HG03025 (cell line): ENCODE data around the gene CAMSAP3.
"Not testable (repeated sequence)": the region's sequence is repeated elsewhere in the genome, so short reads cannot be mapped to it uniquely, and the experiment has no call there.

Source experiments
- ATAC-seq: cut with Tn5 transposase; IDR thresholded peaks from one replicate; pipeline ENCODE4 v1.9.1; 2021; ENCODE audit warnings: mild to moderate bottlenecking, moderate library complexity; ENCODE audit not compliant: unreplicated experiment, low FRiP score

CAMSAP3 gene

GRCh38 chr19:7643629-7644549 is 48.2 kb downstream of the CAMSAP3 start:
- not testable (repeated sequence) for ATAC-seq

DNA sequence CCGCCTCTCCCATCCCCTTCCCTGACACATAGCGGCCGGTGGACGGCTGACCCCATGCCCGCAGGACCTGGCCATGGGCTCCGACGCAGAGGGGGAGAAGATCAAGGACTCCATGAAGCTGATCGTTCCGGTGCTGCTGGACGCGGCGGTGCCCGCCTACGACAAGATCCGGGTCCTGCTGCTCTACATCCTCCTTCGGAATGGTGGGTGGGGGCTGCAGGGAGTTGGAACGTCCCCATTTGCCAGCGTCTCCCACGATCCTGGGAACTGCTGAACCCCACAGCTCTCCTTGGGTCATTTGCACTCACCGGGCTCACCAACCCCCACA is 48.9 kb downstream of the CAMSAP3 start:
- no peak for ATAC-seq

DNA sequence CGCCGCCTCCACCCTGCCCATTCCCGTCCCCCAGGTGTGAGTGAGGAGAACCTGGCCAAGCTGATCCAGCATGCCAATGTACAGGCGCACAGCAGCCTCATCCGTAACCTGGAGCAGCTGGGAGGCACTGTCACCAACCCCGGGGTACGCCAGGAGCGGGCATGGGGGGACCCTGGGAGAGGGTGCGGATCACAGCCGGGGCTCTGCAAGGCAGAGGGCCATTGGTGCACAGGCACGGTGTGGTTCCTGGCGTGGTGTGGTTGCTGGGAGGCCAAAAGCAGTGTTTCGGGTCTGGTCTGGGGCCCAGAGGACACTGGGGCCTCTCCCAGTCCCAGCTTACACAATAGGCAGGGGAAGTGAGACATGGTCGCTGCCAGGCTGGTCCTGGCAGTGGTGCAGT is 49.5 kb downstream of the CAMSAP3 start:
- no peak for ATAC-seq

- no peak for ATAC-seq
These were observed 50.2 kb downstream of the CAMSAP3 start for GRCh38 chr19:7645656-7646425.

DNA sequence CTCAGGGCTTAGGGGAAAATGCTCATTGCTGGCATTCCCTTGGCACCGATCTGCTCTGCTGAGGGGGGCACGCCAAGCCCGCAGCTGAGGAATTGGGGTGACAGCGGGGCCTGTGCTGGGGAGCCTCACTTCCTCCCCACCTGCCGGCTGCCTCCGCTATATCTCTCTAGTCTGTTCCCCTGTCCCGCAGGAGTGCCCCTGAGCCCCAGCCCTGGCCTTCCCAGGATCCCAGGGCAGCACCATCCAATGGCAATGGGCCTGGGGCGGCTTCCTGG is 50.7 kb downstream of the CAMSAP3 start:
- no peak for ATAC-seq

GRCh38 chr19:7647156-7647555 is 51.5 kb downstream of the CAMSAP3 start:
- no peak for ATAC-seq

DNA sequence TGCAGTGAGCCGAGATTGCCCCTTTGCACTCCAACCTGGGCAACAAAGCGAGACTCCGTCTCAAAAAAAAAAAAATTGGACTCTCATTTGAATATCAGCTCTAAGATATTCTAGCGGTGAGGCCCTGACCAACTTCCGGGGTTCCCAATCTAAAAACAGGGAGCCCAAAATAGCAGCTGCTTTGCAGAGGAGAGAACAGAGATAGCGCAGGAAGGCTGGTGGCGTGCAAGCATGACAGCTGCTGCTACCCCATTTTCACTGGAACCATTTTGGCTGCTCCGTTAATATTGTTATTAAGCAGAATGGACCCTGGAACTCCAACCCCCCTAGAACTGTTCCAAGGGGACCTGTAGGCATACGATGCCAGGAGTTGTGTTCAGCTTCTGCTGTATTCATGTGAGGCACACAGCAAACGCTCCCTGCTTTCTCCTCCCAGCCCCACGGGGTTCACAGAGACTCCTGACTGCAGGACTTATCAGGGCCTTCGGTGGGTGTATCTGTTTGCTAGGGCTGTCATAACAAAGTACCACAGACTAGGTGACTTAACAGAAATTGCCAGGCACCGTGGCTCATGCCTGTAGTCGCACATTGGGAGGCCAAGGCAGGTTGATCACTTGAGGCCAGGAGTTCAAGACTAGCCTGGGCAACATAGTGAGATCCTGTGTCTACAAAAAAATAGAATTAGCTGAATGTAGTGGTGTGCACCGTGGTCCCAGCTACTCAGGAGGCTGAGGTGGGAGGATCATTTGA is 52.8 kb downstream of the CAMSAP3 start:
- no peak for ATAC-seq

- ATAC-seq = no peak
These were observed 54.5 kb downstream of the CAMSAP3 start for GRCh38 chr19:7650148-7650547.

- no peak for ATAC-seq
These were observed 56.5 kb downstream of the CAMSAP3 start for GRCh38 chr19:7652061-7652641.

- no peak for ATAC-seq
These were observed 58.7 kb downstream of the CAMSAP3 start for GRCh38 chr19:7654401-7654800.

GRCh38 chr19:7655581-7655980 is 59.9 kb downstream of the CAMSAP3 start:
- no peak for ATAC-seq

- ATAC-seq = no peak
These were observed 61.6 kb downstream of the CAMSAP3 start for GRCh38 chr19:7657131-7657751.

DNA sequence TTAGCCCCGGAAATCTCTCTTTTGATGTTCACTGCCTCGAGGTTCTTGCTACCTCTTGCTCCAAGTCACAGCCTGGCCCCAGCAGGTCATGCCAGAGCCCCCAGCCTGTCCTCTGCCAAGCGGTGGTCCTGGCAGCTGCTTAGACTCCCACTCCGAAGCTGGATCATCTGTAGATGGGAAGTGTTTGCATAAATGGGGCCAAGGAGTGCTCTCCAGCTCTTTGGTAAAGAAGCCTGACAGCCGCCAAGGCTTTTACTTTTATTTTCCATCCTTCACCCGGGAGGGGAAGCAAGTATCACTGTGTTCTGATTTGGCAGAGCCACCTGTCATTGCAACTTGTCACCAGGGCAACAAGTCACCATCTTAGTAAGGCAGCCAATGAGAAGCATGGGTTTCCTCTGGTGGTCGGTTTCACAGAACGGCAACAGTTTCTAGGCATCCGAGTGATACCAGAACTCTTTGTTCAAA is 62.6 kb downstream of the CAMSAP3 start:
- ATAC-seq = no peak

DNA sequence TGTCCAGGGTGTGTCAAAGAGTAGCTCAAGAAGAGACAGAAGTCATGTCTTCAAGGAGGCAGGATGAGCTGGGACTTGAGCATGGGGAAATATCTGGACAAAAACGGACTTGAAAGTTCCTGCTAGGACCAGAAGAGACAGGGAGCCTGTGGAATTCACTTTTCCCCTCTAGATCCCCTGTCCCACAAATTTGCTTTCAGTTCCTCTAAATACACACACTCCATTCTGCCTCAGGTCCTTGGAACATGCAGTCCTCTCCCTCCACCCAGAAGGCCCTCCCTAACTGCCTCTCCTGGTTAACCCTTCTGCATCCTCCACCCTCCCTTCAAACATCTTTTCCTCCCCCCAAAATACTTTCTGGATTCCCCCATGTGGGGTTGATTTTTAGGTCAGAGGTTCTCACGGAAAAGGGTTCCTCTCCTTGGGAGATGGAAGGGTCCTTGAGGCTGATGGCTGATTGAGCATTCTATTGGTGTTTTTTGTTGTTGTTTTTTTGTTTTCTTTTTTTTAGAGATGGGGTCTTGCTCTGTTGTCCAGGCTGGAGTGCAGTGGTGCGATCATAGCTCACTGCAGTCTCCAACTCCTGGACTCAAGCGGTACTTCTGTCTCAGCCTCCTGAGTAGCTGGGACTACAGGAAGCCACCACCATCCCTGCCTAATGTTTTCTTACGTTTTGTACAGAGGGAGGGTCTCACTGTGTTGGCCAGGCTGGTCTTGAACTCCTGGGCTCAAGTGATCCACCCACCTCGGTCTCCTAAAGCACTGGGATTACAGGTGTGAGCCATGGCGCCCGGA is 66.3 kb downstream of the CAMSAP3 start:
- no peak for ATAC-seq

- ATAC-seq = no peak
These were observed 67.0 kb downstream of the CAMSAP3 start for GRCh38 chr19:7662657-7663056.

GRCh38 chr19:7663706-7664105 is 68.0 kb downstream of the CAMSAP3 start:
- ATAC-seq = no peak

DNA sequence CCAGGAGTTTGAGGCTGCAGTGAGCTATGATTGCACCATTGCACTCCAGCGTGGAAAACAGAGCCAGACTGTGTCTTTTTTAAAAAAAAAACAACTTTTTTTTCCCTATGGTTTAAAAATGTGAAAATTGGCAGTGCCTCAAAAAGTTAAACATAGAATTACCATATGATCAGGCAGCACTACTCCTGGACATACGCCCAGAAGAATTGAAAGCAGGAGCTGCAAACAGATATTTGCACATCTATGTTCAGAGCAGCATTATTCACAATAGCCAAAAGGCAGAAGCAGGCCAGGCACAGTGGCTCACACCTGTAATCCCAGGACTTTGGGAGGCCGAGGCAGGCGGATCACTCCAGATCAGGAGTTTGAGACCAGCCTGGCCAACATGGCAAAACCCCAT is 69.4 kb downstream of the CAMSAP3 start:
- ATAC-seq = no peak
